HG03432 (cell line): ENCODE measurements around the gene SLCO3A1.

Experiments used
- ATAC-seq: cut with Tn5 transposase; IDR thresholded peaks from one replicate; pipeline ENCODE4 v1.9.1; 2021; ENCODE audit warnings: mild to moderate bottlenecking, moderate library complexity; ENCODE audit not compliant: unreplicated experiment

The SLCO3A1 gene

DNA sequence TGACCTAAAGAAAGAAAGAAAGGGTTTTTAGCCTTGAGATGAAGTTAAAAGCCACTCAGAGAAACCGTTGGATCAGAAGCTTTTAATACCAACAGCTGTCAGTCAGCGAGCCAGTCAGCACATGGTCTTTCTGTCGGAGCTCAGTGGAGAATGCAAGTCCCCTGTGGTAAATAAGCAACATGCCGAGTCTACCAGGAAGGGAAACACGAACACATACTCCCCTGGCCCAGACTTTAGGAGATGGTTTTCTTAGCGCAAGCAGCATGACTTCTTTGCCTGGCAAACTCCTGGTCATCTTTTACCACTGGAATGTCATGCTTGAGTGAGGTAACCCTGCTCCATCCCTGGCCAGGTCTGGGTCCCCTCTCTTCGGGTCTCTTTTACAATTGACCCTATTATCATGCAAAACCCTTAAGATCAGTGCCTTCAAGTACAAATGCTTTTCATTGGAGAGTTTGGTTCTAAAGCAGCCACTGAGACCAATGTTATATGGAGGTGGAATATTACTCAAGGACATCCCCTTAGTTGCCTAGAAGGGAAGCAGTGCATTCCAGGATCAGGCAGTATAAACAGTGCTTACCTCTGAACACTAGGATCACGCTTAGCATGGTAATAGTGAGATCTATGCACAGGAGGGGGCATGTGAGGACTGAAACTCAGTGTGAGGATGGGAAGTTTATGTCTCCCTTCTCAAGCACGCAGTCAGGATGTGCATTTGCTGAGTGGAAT, 28.2 kb downstream of the SLCO3A1 start:
- ATAC-seq: no peak

DNA sequence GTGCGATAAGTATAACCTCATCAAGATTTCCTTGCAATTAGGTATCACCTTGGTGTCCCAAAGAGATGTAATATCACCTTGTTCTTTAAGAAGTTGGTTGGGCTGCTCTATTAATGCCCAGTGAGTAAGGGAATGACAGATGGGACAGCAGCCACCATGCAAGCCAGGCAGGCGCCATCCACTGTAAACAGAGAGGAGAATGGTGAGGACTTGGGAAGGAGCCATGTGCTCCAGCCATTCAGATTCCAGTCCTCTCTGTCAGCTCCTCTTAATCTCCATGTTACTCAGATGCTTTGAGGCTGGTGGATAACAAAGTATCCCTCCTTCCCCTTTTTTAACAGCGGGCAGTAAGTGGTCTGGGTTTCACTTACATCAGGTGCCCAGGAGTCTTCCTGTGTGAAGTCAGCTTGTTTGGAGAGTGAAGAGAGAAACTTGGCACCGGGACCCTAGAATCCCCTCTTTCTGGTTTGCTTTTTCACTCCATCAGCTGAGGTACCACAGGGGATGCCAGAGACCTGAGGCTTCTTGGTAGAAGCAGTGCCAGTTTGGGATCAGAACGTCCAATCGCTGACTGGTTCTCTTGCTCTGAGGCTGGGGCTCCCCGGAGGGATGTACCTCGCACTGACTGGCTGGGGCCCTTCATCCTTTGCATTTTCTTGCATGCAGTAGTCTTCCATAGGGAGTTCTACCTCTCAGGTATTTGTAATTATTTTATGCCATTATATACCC, 29.5 kb downstream of the SLCO3A1 start:
- ATAC-seq: no peak

DNA sequence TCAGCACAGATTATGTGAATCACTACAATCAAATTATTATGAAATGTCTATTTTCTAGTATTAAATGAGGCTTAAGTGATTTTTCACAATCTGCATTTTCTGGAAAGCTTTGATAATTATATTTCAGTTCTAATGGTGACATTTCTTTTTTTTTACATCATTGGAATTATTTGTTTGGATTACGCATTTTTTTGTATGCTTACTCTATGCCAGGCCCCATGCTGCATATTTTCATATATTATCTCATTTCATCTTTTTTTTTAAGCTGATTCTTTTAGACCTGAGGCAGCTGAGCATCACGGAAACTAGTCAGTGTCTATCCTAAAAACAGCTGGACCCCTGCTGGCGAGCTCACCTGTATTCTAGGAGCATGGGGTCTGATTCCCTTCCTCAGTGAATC, 31.1 kb downstream of the SLCO3A1 start:
- ATAC-seq: no peak

DNA sequence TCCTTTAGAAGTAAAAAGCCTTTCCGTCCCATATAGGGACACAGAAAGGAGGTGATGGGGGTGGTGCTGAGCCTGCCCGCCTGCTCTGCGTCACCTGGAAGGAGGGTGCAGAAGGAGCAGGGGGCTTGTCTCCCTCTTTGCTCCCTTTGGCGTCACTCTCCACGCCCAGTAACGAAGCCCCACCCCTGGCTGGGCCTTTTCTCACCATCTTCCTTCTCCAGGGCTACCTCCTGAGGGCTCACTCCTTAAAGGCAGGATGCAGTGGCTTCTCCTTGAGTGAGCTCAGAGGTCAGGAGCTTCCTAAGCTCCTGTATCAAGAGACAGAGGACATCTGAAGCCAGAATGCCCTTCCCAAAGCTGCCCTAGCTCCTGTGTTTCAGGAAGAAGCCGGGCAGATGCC, 31.5 kb downstream of the SLCO3A1 start:
- ATAC-seq: no peak

DNA sequence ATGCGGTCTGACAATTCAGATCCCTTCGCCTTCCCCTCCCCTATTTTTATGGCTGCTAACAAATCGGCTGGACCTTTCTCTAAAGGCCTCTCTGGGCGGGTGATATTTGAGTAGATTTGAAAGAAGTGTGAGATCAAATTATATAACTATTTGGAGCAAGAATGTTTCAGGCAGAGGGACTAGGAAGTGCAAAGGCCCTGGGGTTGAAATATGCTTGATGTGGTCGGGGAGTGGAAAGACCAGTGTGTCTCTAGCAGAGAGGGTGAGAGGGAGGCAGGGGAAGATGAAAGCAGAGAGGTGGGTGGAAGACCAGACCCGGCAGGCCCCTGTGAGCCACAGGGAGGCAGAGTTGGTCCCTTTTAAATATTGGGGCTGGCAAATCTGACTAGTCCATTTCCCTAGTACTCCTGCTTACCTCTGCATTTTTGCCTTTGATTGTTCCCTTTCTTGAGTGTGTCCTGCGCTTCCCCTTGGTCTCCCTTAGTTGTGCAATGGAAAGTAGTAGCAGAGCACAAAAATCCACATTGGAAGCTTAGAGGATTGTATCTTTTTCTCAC, 32.3 kb downstream of the SLCO3A1 start:
- ATAC-seq: no peak

DNA sequence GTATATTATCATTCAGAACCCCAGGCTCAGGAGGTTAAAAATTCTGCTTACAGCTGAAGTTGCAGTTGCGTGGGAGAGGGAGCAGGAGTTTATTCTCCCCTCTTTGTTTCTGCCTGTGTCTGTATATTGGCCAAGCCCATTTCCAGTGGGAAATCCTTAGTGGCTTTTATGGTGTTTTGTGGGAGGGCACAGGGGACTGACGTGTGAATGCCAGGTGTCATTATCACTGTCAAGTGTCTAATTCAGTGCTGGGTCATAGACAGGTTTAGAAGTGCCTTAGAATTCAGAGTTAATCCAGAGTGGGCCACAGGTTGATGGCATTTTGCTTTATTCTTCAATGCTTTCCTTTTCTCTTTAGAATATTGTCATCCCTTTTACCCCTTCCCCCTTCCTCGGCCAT, 33.4 kb downstream of the SLCO3A1 start:
- no peak for ATAC-seq

DNA sequence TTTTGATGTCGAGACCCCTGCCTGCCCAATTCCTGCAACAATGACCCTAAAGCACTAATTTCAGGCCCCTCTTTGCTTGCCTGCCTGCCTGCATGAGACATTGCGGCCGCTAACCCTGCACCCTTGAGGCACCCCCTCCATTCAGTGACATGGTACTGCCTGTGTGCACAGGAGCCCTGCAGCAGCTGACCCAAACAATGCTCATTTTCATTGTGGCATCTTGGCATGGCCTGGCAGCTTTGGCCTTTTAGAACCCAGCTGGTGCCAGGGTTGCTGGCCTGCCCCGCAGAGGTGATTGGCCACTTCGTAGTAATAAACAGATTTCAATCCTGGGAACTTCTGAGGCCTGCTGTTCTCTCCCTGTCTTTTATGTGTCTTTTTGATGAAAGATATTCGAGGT, 33.8 kb downstream of the SLCO3A1 start:
- ATAC-seq: no peak

DNA sequence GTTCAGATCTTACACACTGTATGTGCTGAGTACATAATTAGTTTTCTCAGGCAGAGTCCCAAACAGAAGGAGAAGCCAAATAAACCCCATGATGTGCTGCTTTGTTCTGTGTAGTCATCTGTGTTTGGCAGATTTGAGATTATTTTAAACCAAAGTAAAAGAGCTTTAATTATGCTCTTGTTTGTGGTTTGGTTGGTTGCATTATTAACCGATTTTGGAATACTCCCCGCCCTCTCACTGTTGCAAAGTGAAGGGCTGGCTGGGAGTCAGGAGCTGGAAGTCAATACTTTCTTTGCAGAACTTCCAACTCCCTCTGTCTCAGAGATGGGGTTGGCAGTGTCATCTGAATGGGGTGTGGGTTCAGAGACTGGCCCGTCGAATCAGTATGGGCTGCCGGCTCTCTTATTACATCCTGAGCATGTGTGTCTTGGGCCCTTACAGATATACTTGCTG, 34.4 kb downstream of the SLCO3A1 start:
- ATAC-seq: no peak

DNA sequence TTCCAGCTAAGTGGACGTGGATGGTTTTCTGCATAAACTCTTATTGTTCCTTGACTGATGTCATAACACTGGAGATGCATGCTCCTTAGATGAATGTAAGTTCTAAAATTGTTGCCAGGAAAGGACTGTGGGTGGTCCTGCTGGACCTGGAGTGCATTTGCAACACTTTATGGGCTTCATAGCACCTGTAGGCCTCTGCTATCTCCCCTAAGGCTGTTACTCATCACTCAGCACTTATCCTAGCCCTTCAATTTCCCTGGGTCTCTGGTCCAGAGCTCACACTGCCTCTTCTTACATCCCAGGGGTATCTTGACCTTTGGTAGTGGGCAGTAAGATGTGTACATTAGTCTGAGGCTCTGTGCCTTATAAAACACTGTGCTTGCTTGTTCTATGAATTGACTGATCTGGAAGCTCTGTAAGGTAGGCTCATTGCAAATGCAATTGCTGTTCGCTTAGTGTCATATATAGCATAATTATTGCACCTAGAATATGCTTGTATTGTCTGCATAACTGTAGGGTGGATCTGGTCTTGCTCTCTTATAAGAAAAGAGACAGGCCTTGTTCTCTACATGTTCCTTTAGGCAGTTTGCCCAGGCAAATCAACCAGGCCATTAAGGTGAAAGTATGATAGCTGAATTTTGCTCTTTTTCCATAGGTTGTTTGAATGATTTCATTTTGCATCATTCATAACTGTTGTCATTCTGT, 35.8 kb downstream of the SLCO3A1 start:
- no peak for ATAC-seq

DNA sequence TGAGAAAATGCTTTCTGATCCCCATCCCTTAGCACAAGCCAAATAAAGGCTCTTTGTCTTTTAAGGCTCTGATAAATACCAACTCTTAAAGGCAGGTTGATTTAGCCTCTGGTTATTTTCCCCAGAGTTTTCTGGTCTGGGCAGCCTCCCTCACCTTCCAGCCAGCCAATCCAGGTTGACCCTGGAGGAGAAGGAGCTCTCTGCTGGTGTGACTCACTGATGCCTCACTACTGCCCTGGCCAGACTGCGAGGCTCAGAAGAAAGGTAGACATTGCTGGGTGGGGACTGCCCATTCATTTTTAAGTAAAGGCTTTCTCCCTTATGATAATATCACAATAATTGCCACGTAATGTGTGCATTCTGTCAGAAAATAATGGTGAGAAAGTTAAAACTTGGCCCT, 37.1 kb downstream of the SLCO3A1 start:
- no peak for ATAC-seq

DNA sequence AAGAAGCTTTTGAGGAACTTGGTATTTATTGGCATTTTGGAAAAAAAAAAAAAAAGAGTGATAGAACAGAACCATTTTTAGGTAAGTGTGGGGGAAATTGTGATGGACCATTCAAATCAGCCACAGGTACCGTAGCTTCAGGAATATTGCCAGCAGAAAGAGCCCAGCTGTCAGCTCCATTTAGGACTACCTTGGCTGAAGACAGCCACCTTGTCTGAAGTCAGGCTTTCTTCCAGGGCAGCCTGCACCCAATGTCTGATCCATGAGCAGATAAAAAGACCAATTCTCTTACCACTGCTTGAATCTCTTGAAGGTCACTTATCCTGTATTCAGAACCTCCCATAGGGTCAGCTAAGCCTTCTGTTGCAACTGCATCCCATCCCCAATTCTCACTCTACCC, 37.6 kb downstream of the SLCO3A1 start:
- no peak for ATAC-seq

DNA sequence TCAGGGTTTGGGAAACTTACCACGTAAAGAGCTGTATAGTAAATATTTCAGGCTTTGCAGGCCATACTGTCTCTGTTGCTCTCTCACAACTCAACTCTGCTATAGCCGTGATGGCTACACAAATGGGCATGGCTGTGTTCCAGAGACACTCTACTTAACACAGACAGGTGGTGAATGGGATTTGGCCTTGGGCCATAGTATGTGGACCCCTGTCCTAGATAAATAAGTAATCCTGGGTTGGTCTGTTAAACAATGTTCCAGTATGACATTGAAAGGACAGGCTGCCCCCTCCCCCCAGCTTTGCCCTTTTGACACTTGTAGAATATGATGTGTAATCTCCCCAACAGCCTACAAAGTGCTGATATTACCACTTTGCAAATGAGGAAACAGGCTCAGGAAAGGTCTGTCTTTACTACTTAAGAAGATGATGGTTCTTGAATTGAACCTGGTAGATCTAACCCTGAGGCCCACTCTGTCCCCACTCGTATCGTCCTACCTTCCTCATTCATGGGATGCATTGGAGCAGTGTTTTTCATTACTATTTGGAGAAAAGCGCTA, 38.4 kb downstream of the SLCO3A1 start:
- no peak for ATAC-seq

DNA sequence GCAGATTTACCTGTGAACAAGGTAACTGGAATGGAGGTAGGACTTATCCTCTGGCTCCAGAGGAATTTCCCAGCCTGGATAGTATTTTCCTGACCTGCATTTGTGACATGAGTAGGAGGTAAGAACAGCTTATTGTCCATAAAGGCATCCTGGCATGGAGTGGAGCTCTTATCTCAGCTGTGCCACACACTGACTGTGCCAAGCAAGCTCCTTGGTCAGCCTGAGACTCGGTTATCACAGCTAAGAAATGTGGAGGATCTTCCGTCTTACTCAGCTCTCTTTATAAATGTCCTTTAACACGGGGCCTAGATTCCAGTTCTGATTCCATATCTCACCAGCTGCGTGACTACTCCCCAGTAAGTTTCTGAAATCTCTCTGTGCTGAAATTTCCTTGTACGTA, 38.9 kb downstream of the SLCO3A1 start:
- no peak for ATAC-seq

DNA sequence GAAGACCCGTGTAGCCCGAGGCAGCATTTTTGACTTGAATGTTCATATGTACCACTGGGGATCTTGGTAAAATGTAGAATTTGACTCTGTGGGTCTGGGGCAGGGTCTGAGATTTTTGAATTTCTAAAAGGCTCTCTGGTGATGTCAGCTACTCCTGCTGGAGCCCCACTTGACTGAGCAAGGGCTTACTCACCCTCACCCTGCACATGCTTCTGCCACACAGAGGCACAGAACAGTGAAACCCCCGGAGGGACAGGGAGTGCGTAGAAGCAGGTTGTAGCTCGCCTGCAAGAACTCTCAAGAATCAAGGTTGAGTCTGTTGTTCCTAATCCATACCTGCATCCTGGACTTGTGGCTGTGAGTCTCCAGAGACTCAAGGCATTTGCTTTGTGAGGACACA, 41.1 kb downstream of the SLCO3A1 start:
- ATAC-seq: no peak

DNA sequence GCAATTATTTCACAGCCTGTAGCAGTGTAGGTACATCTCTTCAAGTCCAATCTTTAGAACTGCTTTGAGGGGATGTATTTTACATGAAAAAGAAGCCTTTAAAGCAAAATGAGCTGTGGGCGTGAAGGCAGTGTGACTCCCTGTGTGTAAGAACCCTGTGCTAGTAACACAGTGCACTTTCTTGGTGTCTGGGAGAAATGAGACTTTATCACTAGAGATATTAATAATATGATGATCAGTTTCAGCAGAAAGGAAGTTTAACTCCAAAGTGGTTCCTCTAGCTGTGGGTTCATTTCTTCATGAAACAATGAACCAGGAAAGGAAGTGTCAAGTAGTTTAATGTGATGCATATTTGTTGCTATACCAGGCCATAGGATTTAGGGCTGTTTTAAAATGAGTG, 41.5 kb downstream of the SLCO3A1 start:
- no peak for ATAC-seq

DNA sequence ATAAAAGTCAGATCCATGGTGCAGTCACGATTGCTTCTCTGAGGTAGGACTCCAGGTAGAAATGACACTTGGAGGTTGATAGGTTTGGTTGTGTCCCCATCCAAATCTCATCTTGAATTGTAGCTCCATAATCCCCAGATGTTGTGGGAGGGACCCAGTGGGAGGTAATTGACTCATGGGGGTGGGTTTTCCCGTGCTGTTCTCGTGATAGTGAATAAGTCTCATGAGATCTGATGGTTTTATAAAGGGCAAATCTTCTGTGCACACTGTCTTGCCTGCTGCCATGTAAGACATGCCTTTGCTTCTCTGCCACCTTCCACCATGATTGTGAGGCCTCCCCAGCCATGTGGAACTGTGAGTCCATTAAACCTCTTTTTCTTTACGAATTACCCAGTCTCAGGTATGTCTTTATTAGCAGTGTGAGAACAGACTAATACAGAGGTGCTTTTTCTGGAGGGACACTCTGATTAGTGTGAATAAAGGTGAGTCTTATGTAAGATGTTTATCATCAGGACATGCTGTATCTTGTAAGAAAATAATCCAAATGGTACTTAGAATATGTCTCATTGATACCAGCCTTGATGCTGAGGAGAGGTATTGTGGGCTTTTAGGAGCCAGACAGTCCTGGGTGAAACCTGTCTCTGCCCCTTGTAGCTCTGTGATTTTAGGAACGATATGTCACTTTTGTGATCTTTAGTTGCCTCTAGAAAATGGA, 43.0 kb downstream of the SLCO3A1 start:
- no peak for ATAC-seq

DNA sequence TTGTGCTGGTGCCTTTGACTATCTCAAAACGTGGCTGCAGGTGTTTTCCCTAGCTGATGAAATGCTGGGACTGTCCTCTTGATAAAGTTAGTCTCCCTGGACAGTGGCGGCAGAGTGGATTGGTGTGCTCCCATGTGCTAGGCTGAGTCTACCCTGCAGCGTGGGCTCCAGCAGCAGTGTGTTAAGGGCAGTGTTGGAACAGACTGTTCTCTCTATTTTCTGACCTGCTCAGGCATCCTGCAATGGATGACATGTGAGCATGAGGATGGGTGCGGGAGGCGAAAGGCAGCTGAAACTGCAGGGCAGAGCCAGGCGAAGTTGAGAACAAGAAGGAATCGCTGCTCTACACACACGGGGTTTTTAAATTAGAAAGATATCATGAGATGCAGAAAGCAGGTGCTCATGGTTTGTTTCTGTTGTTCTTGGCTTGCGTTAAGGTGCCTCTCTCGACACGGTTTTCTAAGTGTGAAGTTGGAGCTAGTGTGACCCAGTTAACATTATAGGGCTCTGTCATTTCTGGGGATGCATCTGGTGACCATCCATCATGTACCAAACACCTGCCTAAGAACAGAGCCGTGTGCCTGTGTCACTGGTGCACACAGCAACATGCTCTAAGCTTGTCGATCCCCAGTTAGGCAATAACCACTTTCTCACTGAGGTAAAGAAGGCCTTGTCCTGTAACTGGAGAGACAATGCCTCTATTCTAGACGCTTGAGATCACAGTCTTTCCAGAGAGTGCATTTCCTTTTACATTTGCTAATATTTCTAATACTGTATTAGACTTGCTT, 44.3 kb downstream of the SLCO3A1 start:
- no peak for ATAC-seq

DNA sequence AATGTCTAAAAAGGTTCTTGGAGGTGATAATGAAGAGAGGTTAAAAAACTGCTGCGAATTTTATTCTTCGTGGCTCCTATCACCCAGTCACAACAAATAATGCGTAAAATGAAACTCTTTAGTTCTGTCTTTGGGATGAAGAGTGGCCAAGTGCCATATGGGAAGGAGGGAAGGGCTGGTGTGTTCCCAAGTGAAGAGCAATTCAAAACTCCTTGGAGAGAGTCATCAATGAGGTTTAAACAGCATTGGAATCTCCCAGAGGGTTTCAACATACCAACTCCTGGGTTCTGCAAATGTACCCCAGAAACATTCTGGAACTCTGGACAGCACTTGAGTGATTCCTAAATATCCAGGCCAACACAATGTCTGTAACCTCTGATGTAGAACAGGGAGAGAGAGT, 45.3 kb downstream of the SLCO3A1 start:
- no peak for ATAC-seq

DNA sequence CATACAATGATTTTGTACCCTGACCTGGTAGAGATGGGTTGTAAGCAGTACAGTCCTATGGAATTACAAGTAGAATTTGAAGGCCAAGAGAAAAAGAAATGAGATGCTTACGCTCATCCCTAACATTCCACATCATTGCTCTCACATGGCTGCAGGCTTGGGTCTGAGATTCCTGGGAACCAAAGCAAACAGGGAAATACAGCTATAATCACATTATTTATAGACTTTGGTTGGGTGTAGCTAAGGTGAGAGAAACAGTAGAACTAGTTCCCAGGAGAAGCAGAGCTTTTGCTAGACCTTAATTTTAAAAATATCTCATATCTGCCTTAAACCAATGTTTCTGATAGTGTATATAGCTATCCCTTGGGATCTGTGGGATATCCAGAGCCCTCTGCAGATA, 51.4 kb downstream of the SLCO3A1 start:
- no peak for ATAC-seq

DNA sequence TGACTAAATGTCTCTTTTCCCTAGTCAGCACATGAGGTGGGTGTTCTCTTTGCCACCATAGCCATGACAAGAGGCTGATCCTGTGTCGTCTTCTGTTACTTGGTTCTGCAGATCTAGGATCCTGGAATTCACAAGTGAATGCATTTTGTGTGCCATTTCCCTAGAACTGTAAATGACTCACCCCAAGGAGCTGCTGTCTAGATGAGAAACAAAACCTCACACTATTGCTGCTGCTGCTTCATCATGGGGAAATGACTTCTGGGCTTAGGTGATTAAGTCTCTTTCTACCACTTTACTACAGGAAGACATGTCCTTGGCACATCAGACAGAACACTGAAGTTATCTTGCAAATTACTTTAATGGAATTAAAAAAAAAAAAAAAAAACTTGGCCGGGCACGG, 54.9 kb downstream of the SLCO3A1 start:
- ATAC-seq: no peak
